GM12801 (cell line): ENCODE data around the gene TBC1D2B.

Experiments used
- TF ChIP-seq, protein P1 (sequence below): IDR thresholded peaks from one replicate; pipeline ENCODE4 v1.5.1; 2011; ENCODE audit warnings: control low read depth; ENCODE audit not compliant: insufficient read length; ENCODE audit errors: extremely low read depth

The TBC1D2B gene

GRCh38 chr15:78033864-78034263 is 43.6 kb downstream of the TBC1D2B start:
- TF ChIP-seq, protein P1, sequence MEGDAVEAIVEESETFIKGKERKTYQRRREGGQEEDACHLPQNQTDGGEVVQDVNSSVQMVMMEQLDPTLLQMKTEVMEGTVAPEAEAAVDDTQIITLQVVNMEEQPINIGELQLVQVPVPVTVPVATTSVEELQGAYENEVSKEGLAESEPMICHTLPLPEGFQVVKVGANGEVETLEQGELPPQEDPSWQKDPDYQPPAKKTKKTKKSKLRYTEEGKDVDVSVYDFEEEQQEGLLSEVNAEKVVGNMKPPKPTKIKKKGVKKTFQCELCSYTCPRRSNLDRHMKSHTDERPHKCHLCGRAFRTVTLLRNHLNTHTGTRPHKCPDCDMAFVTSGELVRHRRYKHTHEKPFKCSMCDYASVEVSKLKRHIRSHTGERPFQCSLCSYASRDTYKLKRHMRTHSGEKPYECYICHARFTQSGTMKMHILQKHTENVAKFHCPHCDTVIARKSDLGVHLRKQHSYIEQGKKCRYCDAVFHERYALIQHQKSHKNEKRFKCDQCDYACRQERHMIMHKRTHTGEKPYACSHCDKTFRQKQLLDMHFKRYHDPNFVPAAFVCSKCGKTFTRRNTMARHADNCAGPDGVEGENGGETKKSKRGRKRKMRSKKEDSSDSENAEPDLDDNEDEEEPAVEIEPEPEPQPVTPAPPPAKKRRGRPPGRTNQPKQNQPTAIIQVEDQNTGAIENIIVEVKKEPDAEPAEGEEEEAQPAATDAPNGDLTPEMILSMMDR = no peak

GRCh38 chr15:78032671-78033070 is 44.8 kb downstream of the TBC1D2B start:
- TF ChIP-seq, protein P1 = no peak

GRCh38 chr15:78024883-78025282 is 52.6 kb downstream of the TBC1D2B start:
- TF ChIP-seq, protein P1 = no peak

GRCh38 chr15:78024519-78024870 is 53.0 kb downstream of the TBC1D2B start:
- TF ChIP-seq, protein P1 = no peak

GRCh38 chr15:78023865-78024518 is 53.5 kb downstream of the TBC1D2B start:
- TF ChIP-seq, protein P1 = no peak

- TF ChIP-seq, protein P1 = no peak
These were observed 54.3 kb downstream of the TBC1D2B start for GRCh38 chr15:78023081-78023665.

DNA sequence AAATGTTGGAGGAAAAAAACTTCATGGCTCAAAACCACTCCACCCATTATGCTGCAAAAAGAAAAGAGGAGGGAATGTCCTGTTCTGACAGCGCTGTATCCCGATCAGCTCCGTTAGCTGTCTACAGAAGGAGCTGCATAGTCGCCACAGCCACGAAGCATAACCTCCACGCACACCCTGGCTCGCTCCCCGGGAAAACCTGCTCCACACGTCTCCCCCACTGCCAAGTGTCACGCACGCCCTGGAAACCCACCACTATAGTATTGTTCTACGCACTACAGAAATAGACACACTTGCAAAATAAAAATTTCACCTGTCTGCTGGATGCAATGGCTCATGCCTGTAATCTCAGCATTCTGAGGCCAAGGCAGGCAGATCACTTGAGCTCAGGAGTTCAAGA is 55.8 kb downstream of the TBC1D2B start:
- TF ChIP-seq, protein P1 = no peak
